Hepatocyte (in vitro differentiated cells): Measurements from ENCODE around the gene TAF11L4.
"Not testable (repeated sequence)": the region's sequence is repeated elsewhere in the genome, so short reads cannot be mapped to it uniquely, and the experiment has no call there.

Experiments
- CTCF ChIP-seq: fragments of 200-600 bp; sonication (generic); IDR thresholded peaks from 2 replicates; pipeline ENCODE4 v1.5.1; 2016; ENCODE audit warnings: antibody characterized with exemption, mild to moderate bottlenecking; ENCODE audit not compliant: poor library complexity
- EZH2phosphoT487 ChIP-seq: fragments of 200-600 bp; sonication (generic); IDR thresholded peaks from one replicate; pipeline ENCODE4 v1.6.1; 2018; ENCODE audit warnings: antibody characterized with exemption, mild to moderate bottlenecking, low read depth, moderate library complexity; ENCODE audit not compliant: unreplicated experiment, severe bottlenecking

GRCh38 chr5:17491257-17491656 is 30.3 kb upstream of the TAF11L4 start:
- not testable (repeated sequence) for TF ChIP-seq CTCF, EZH2phosphoT487
